HepG2 (cell line): Measurements from ENCODE around the gene HSPA1A. TPM values are rescaled to one million over a fixed set of nuclear protein-coding genes. Genes with fewer than 3 reads are reported as not detected.

Experiments
- AGO1 ChIP-seq: fragments of 200-400 bp; formaldehyde crosslinking; IDR thresholded peaks from 2 replicates; pipeline ENCODE4 v1.6.1; 2017; ENCODE audit warnings: mild to moderate bottlenecking, low read depth, low read length, moderate library complexity; ENCODE audit not compliant: poor library complexity, severe bottlenecking
- ARID3A ChIP-seq: IDR thresholded peaks from 2 replicates; pipeline ENCODE4 v1.6.1; 2012; ENCODE audit warnings: low read depth, low read length, improper control_type of control experiment
- ATF5 ChIP-seq: sonication (generic); formaldehyde crosslinking; IDR thresholded peaks from 2 replicates; pipeline ENCODE4 v1.4.0; 2020; ENCODE audit warnings: mild to moderate bottlenecking, low read depth, missing genetic modification reagents
- CENPBD1 ChIP-seq: sonication (generic); formaldehyde crosslinking; IDR thresholded peaks from 2 replicates; pipeline ENCODE4 v1.8.0; 2022; ENCODE audit warnings: missing genetic modification reagents, low read depth, mild to moderate bottlenecking, borderline replicate concordance
- GMEB1 ChIP-seq: sonication (generic); formaldehyde crosslinking; IDR thresholded peaks from 2 replicates; pipeline ENCODE4 v1.5.1; 2020; ENCODE audit warnings: missing genetic modification reagents, mild to moderate bottlenecking, borderline replicate concordance
- HNF1B ChIP-seq: sonication (generic); formaldehyde crosslinking; IDR thresholded peaks from 2 replicates; pipeline ENCODE4 v1.5.1; 2020; ENCODE audit warnings: mild to moderate bottlenecking, moderate library complexity, missing genetic modification reagents
- KLF12 ChIP-seq: sonication (generic); formaldehyde crosslinking; IDR thresholded peaks from 2 replicates; pipeline ENCODE4 v1.4.0; 2020; ENCODE audit warnings: missing genetic modification reagents, borderline replicate concordance
- NONO ChIP-seq, 2 experiments: fragments of 450-650 bp in 1 of 2; sonication (generic) in 1 of 2; formaldehyde crosslinking in 1 of 2; IDR thresholded peaks in 1 of 2; conservative IDR thresholded peaks in 1 of 2; 2 replicates each; pipeline versions ENCODE4 v1.6.1 to v1.8.0; 2017 to 2022; ENCODE audit warnings: mild to moderate bottlenecking in 1 of 2, missing genetic modification reagents in 1 of 2, moderate library complexity in 1 of 2
- POLR2AphosphoS5 ChIP-seq: IDR thresholded peaks from 2 replicates; pipeline ENCODE4 v1.6.1; 2012; ENCODE audit warnings: low read depth, low read length
- PPARG ChIP-seq: conservative IDR thresholded peaks from 2 replicates; pipeline ENCODE4 v1.6.1; 2016; ENCODE audit warnings: missing biosample characterization, missing genetic modification reagents
- SOX5 ChIP-seq: IDR thresholded peaks from 2 replicates; pipeline ENCODE4 v1.6.1; 2016; ENCODE audit warnings: borderline replicate concordance
- TEAD3 ChIP-seq: optimal IDR thresholded peaks from 2 replicates; pipeline ENCODE3; 2016; ENCODE audit warnings: borderline replicate concordance
- ZMAT5 ChIP-seq: sonication (generic); formaldehyde crosslinking; IDR thresholded peaks from 2 replicates; pipeline ENCODE4 v1.5.0; 2020; ENCODE audit warnings: mild to moderate bottlenecking, low read depth, missing genetic modification reagents, borderline replicate concordance
- ZNF12 ChIP-seq: sonication (generic); formaldehyde crosslinking; IDR thresholded peaks from 2 replicates; pipeline ENCODE4 v1.5.0; 2020; ENCODE audit warnings: missing genetic modification reagents
- ZNF225 ChIP-seq: sonication (generic); formaldehyde crosslinking; IDR thresholded peaks from 2 replicates; pipeline ENCODE4 v1.4.0; 2020; ENCODE audit warnings: mild to moderate bottlenecking, missing genetic modification reagents
- ZNF232 ChIP-seq: sonication (generic); formaldehyde crosslinking; IDR thresholded peaks from 2 replicates; pipeline ENCODE4 v1.4.0; 2020; ENCODE audit warnings: missing genetic modification reagents, borderline replicate concordance
- ZNF441 ChIP-seq: sonication (generic); formaldehyde crosslinking; IDR thresholded peaks from 2 replicates; pipeline ENCODE4 v1.7.0; 2021; ENCODE audit warnings: missing genetic modification reagents, borderline replicate concordance
- ZNF543 ChIP-seq: sonication (generic); formaldehyde crosslinking; IDR thresholded peaks from 2 replicates; pipeline ENCODE4 v1.4.0; 2020; ENCODE audit warnings: mild to moderate bottlenecking, missing genetic modification reagents
- ZNF570 ChIP-seq: sonication (generic); formaldehyde crosslinking; IDR thresholded peaks from 2 replicates; pipeline ENCODE4 v1.4.0; 2020; ENCODE audit warnings: mild to moderate bottlenecking, missing genetic modification reagents, borderline replicate concordance
- ZNF749 ChIP-seq: sonication (generic); formaldehyde crosslinking; IDR thresholded peaks from 2 replicates; pipeline ENCODE4 v1.8.0; 2022; ENCODE audit warnings: mild to moderate bottlenecking, missing genetic modification reagents, moderate library complexity, borderline replicate concordance
- polyA plus RNA-seq, 8 experiments: library from polyadenylated mRNA; depleted of rRNA in 3 of 8; stranded (reverse) in 7 of 8; unstranded in 1 of 8; fragments of >200 nt; fragmentation: Illumina TruSeq in 4 of 8; extraction: Trizol in 4 of 8; gene quantifications; 2 replicates each; pipeline versions ENCODE4 v1.2.1 to v1.2.3, GENCODE V29; 2011 to 2016; ENCODE audit warnings: low read depth in 4 of 8, missing spikeins in 1 of 8, mixed read lengths in 1 of 8; ENCODE audit not compliant: insufficient read depth in 1 of 8
- total RNA-seq, 5 experiments: library from RNA; depleted of rRNA; stranded (reverse); fragments of >200 nt; fragmentation: Illumina TruSeq; extraction: Trizol; gene quantifications; 2 replicates each; pipeline ENCODE4 v1.2.3, GENCODE V29; 2016; ENCODE audit warnings: low read depth in 1 of 5

HSPA1A gene
- total and polyA plus RNA-seq, 2 of the 13 experiments (the other 11 are each of a cell fraction or from before 2014, with no cell fraction given): 44.5 to 85.0 TPM

- TF ChIP-seq GMEB1: peak; percentile 70
- peak; percentile 80 for TF ChIP-seq AGO1
- peak; percentile 92 for TF ChIP-seq KLF12 (CRISPR knock-in tag)
- TF ChIP-seq HNF1B: peak; percentile 63
- peak; percentile 9; the same call in 1 of the 2 replicates for TF ChIP-seq ATF5
- TF ChIP-seq ZMAT5 (CRISPR knock-in tag): 0 out of 2 replicates have a peak, but pooled peaks have one; percentile 49
- TF ChIP-seq ARID3A: no peak; the same call in 1 of the 2 replicates
- TF ChIP-seq NONO (IDR thresholded peaks at IDR 0.05): no peak
- peak; percentile 77 for TF ChIP-seq NONO (CRISPR knock-in tag; conservative IDR thresholded peaks at IDR 0.05)
- no peak; the same call in 1 of the 2 replicates for TF ChIP-seq ZNF570 (CRISPR knock-in tag)
- TF ChIP-seq ZNF225 (CRISPR knock-in tag): 0 out of 2 replicates have a peak, but pooled peaks have one; percentile 62
- 0 out of 2 replicates have a peak, but pooled peaks have one; percentile 49 for TF ChIP-seq ZNF232
- no peak; the same call in none of the 2 replicates for TF ChIP-seq PPARG (CRISPR knock-in tag)
- peak; percentile 56 for TF ChIP-seq TEAD3 (CRISPR knock-in tag)
- peak; percentile 82; the same call in 1 of the 2 replicates for TF ChIP-seq ZNF441 (CRISPR knock-in tag)
- TF ChIP-seq POLR2AphosphoS5: peak; percentile 99
- peak; percentile 41; the same call in 1 of the 2 replicates for TF ChIP-seq ZNF543 (CRISPR knock-in tag)
- peak; percentile 31; the same call in 1 of the 2 replicates for TF ChIP-seq SOX5 (CRISPR knock-in tag)
- TF ChIP-seq ZNF12 (CRISPR knock-in tag): peak; percentile 60; the same call in 1 of the 2 replicates
- 0 out of 2 replicates have a peak, but pooled peaks have one; percentile 42 for TF ChIP-seq ZNF749 (CRISPR knock-in tag)
- TF ChIP-seq CENPBD1: 0 out of 2 replicates have a peak, but pooled peaks have one; percentile 3
These were observed 19.3 kb downstream of the HSPA1A start (continued) for GRCh38 chr6:31834367-31835250.
